GM19099 (cell line): ENCODE measurements around the gene SCG2.

ENCODE experiments used
- POLR2A ChIP-seq: IDR thresholded peaks from 3 replicates; pipeline ENCODE4 v1.6.1; 2011; ENCODE audit warnings: low read depth; ENCODE audit not compliant: insufficient read length; ENCODE audit errors: extremely low read depth

SCG2 gene

GRCh38 chr2:223601932-223602666, at the start of gene SCG2:
TSS of gene SCG2 (minus strand) at chr2:223602361. CDS start at chr2:223599282, 3,079 bp downstream.
- no peak for TF ChIP-seq POLR2A

GRCh38 chr2:223649554-223650533, 47.7 kb upstream of the SCG2 start:
- TF ChIP-seq POLR2A, result no peak

DNA sequence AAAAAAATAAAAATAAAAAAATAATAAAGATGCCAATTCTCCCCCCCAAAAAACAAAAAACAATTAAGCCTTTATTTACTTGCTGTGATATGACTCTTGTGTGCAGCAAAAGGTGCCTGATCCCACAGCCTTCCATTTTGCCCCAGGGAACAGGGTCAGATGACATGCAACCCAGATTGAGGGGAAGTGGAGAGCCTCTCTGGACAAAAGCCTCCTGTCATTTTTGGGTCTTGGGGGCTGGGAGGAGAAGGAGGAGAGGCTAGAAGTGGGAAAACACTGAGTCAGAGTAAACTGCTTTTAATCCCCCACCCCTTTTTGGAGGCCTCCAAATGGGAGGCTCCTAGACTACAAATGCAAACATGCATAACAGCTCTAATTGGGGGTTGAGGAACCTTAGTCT, 46.6 kb upstream of the SCG2 start:
- TF ChIP-seq POLR2A, result no peak

DNA sequence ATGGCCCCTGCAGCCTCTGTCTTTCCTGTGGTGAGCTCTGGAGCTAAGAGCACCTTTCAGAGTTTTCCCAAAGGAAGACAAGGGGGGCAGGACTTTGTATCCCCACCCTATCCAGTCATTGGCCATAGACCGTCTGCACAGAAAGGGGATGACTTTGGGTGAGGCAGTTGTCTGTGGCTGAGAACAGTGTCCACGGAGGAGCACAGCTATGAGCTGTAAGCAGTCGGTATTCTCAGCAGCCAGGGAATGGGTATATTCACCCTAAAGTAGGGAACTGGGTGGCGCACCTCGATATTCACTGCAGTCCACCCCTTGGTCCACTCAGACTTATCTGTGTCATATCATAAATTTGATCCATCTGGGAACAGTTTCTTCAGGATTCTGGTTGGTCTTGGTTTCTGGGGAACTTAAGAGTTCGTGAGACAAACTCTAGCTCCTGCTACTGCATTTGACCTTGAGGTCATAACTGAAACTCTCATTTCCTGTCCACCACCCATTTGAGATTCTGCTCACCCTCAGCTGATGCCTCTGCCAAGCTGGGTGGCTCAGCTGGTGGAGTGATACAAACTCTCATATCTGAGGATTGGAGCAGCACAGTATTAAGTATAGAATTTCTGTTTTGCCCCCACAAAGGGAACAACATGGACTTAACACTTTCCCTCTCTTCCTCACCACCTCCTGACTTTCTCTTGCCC, 45.2 kb upstream of the SCG2 start:
- no peak for TF ChIP-seq POLR2A

- no peak for TF ChIP-seq POLR2A
Measured at GRCh38 chr2:223644136-223644535, 42.0 kb upstream of the SCG2 start.

GRCh38 chr2:223643309-223643708, 41.1 kb upstream of the SCG2 start:
- no peak for TF ChIP-seq POLR2A

- TF ChIP-seq POLR2A, result no peak
Measured at GRCh38 chr2:223642506-223642905, 40.3 kb upstream of the SCG2 start.

- no peak for TF ChIP-seq POLR2A
Measured at GRCh38 chr2:223641082-223641481, 38.9 kb upstream of the SCG2 start.

- no peak for TF ChIP-seq POLR2A
Measured at GRCh38 chr2:223635080-223635479, 32.9 kb upstream of the SCG2 start.

DNA sequence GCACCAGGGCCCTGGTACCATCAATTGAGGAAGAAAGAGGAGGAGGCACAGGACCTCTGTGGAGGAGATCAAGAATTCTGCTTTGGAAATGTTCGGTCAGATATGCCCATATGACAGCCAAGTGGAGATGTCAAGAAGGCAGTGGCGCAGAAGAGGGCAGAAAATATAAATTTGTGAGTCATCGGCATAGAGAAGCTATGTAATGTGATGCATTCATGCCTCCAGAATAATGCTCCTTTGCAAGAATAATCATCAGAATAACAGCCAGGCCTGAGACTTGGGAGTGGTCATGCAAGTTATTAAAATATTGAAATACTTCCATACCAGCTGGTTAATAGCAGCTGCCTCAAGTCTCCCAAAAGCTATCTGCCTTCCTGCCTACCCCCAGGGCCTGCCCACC, 32.1 kb upstream of the SCG2 start:
- TF ChIP-seq POLR2A, result no peak

GRCh38 chr2:223633656-223634055, 31.5 kb upstream of the SCG2 start:
- TF ChIP-seq POLR2A, result no peak

DNA sequence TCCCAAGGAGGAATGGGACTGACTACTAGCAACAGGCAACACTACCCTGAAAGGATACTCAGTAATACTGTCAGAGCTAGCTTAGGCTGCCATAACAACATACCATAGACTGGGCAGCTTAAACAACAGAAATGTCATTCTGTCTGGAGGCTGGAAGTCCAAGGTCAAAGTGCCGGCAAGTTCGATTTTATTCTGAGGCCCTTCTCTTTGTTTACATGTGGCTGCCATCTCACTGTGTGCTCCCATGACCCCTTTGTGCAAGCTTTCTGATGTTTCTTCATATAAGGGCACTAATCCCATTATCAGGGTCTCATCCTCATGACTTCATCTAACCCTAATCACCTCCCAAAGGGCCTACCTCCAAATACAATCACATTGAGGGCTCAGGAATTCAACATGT, 30.7 kb upstream of the SCG2 start:
- TF ChIP-seq POLR2A, result no peak

DNA sequence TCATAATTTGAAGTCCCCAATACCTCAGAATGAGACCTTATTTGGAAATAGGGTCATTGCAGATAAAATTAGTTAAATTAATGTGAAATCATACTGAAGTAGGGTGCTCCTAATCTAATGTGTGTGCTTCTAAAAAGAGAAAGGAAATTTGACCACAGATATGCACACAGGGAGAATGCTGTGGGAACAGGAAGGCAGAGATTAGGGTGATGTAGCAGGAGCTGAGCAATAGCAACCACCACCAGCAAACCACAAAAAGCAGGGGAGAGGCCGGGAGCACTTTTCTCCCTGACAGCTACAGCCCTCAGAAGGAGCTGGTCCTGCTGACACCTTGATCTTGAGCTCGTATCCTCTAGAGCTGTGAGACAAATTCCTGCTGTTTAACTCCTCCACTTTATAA, 24.6 kb upstream of the SCG2 start:
- no peak for TF ChIP-seq POLR2A

DNA sequence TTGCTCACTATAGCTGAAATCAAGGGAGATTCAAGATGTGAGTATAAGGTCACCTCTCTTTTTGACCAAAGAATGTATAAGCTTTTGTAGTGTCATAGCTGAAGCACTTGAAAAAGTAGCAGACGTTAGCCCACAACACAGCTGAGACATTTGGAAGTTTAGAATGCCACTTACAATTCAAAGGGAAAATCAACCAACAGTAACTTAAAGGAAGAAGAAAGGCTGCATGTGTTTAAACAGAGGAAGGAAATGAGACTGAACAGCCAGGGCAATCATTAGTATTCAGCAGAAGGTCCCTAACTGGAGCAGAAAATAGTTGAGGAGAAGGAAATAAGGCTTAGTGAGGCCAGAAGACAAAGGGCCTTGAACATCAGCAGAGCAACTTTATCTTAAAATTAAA, 23.5 kb upstream of the SCG2 start:
- TF ChIP-seq POLR2A, result no peak

GRCh38 chr2:223621901-223622300, 19.7 kb upstream of the SCG2 start:
- no peak for TF ChIP-seq POLR2A
